ENCODE data around the gene TNFRSF19.

DNA sequence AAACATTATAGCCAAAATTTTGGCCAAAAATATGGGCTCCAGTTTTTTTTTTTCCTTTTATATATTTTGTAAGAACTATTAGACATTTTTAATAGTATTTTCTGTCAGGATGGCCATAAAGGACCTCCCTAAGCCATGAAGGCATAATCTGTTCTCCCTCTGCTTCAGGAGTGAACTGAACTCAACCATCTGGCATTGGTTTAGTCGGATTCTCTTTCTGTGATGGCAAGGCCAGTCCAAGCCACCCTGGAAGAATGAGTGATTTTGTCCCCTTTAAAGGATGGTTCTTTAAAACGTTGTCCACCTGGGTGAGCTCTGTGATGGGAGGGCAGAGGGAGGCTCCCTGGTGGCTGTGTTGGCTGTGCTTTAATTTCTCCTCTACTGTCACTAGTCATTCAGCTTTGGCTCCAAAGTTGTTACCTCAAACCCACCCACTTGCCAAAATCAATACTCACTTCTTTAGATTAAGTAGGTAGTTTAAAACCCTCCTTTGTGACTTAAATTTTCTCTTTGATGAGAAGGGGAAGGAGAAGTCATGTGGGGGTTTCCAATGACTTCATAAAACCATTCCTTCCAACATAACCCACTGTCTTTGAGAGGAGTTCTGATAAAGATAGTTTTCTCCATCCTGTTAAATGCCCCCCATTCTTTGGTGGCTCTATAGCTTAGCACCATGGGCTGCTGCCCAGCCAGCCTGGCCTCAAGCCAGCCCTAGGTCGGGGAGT, 4.4 kb downstream of the TNFRSF19 start:
- TF ChIP-seq JUND (IDR thresholded peaks at IDR 0.05; ENCODE audit: low read length) (no peak), POLR2A (IDR thresholded peaks at IDR 0.05; ENCODE audit: control extremely low read depth in 1 of 2, low read depth in 2 of 2, low read length in 2 of 2) (no peak), EP300 (IDR thresholded peaks at IDR 0.05; ENCODE audit: borderline replicate concordance in 1 of 2, low read depth in 2 of 2, low read length in 2 of 2) (no peak), SP1 (IDR thresholded peaks at IDR 0.05; ENCODE audit: low read depth, low read length) (no peak), YY1 (IDR thresholded peaks at IDR 0.05; ENCODE audit: low read depth, low read length) (no peak), ASH2L (IDR thresholded peaks at IDR 0.05; ENCODE audit: low read length) (no peak), JUN (IDR thresholded peaks at IDR 0.05; ENCODE audit: low read depth, low read length) (no peak), SRF (IDR thresholded peaks at IDR 0.05; ENCODE audit: low read depth, low read length) (no peak), RAD21 (IDR thresholded peaks at IDR 0.05 in 1 of 2, conservative IDR thresholded peaks at IDR 0.05 in 1 of 2; ENCODE audit: low read depth in 2 of 2, low read length in 2 of 2) (no peak)
- TF ChIP-seq, protein P1, sequence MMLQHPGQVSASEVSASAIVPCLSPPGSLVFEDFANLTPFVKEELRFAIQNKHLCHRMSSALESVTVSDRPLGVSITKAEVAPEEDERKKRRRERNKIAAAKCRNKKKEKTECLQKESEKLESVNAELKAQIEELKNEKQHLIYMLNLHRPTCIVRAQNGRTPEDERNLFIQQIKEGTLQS (IDR thresholded peaks at IDR 0.05; ENCODE audit: insufficient read depth, low read depth, low read length) = no peak
- TF ChIP-seq, protein P2, sequence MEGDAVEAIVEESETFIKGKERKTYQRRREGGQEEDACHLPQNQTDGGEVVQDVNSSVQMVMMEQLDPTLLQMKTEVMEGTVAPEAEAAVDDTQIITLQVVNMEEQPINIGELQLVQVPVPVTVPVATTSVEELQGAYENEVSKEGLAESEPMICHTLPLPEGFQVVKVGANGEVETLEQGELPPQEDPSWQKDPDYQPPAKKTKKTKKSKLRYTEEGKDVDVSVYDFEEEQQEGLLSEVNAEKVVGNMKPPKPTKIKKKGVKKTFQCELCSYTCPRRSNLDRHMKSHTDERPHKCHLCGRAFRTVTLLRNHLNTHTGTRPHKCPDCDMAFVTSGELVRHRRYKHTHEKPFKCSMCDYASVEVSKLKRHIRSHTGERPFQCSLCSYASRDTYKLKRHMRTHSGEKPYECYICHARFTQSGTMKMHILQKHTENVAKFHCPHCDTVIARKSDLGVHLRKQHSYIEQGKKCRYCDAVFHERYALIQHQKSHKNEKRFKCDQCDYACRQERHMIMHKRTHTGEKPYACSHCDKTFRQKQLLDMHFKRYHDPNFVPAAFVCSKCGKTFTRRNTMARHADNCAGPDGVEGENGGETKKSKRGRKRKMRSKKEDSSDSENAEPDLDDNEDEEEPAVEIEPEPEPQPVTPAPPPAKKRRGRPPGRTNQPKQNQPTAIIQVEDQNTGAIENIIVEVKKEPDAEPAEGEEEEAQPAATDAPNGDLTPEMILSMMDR (IDR thresholded peaks at IDR 0.05; ENCODE audit: control extremely low read depth in 1 of 3, insufficient read depth in 1 of 3, low read depth in 1 of 3, low read length in 3 of 3) = no peak
